GM18951 (cell line): ENCODE measurements around the gene BCL2L12.

Experiments
- POLR2A ChIP-seq: IDR thresholded peaks from 4 replicates; pipeline ENCODE4 v1.6.1; 2011; ENCODE audit warnings: mild to moderate bottlenecking; ENCODE audit not compliant: insufficient read length, insufficient read depth; ENCODE audit errors: extremely low read depth
- in situ Hi-C: fragments of 300-500 bp; cut with MboI; formaldehyde crosslinking; loops from one replicate; pipeline ENCODE4 v1.12.0; 2022; ENCODE audit warnings: low sequenced_read_pairs, mixed read lengths, inconsistent platforms; ENCODE audit not compliant: unreplicated experiment

BCL2L12 gene

GRCh38 chr19:49636233-49636932 is 29.4 kb upstream of the BCL2L12 start:
- in situ Hi-C loops, result no loop called here
- no peak for TF ChIP-seq POLR2A

- TF ChIP-seq POLR2A, result no peak
- in situ Hi-C loops, result no loop called here
These were observed 27.7 kb upstream of the BCL2L12 start for GRCh38 chr19:49637821-49638738.

GRCh38 chr19:49639401-49640112 is 26.2 kb upstream of the BCL2L12 start:
- no peak for TF ChIP-seq POLR2A
- in situ Hi-C loops, result no loop called here

GRCh38 chr19:49640113-49640898 is 25.4 kb upstream of the BCL2L12 start, which contains the start of gene RRAS:
Gene RRAS (minus strand): TSS chr19:49640143. CDS start chr19:49640098, 45 bp downstream.
- TF ChIP-seq POLR2A, result peak; percentile 87
- in situ Hi-C loops, result no loop called here

DNA sequence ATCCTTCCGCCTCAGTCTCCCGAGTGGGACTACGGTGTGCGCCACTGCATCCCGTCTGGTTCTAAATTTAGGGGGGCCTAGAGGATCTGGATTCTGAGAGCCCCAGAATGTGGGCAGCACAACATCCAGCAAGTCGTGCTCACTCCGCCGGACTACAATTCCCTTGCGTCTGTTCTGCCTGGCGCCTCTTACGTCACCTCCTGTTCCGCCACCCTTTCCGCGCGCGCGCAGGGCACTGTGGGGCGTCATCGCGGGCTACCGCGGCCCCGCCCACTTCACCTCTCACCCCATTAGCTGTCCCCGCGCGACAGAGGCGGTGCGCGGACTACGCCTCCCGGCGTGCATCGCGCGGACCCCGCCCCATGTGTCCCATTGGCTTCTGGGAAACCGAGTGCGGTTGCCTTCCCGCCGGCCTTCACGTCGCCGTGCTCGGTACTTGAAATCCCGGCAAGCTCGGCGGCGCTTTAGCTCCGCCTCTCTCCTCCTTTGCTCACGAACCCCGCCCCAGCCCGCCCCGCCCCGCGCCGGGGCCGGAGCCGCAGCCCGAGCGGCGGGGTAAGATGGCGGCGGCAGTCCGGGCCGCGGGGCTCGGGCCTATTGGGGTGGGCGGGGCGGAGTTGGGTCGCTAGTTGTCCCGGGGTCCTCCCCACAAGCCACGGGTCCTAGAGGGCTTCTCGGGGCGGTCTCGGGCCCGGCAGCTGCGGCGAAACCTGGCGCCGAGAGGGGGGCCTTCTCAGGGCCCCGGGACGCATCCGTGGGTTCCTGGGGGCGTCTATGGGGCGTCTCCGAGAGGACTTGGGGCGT is 23.8 kb upstream of the BCL2L12 start, which contains the start of gene SCAF1:
Gene SCAF1, plus strand, starts transcription at position 522 of the 804 bp plus-strand sequence. CDS start 2,818 bp downstream, outside the sequence.
- peak; percentile 44 for TF ChIP-seq POLR2A
- in situ Hi-C loops, result no loop called here

GRCh38 chr19:49642492-49643035 is 23.2 kb upstream of the BCL2L12 start:
- in situ Hi-C loops, result no loop called here
- TF ChIP-seq POLR2A, result no peak

GRCh38 chr19:49643466-49643865 is 22.3 kb upstream of the BCL2L12 start:
- no peak for TF ChIP-seq POLR2A
- in situ Hi-C loops, result no loop called here

GRCh38 chr19:49645592-49645991 is 20.1 kb upstream of the BCL2L12 start:
- TF ChIP-seq POLR2A, result no peak
- in situ Hi-C loops, result no loop called here

GRCh38 chr19:49645995-49646394 is 19.7 kb upstream of the BCL2L12 start:
- TF ChIP-seq POLR2A, result no peak
- in situ Hi-C loops, result no loop called here

DNA sequence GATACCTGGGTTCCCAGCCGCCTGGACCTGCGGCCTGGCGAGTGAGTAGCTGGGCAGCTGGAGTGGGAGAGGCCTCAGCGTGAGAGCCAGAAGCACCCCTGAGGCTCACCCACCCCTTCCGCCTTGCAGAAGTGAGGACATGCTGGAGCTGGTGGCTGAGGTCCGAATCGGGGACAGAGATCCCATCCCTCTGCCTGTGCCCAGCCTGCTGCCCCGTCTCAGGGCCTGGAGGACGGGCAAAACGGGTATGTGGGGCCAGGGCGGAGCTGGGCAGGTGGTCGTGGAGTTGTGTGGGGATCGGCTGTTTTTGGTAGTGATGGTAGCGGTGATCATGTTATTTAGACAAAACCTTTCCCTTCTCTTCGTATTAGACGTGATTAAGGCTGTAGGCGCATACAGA is 19.1 kb upstream of the BCL2L12 start:
- no peak for TF ChIP-seq POLR2A

GRCh38 chr19:49651029-49651819 is 14.5 kb upstream of the BCL2L12 start:
- no peak for TF ChIP-seq POLR2A
- in situ Hi-C loops, result no loop called here

More for the DNA sequence above, 19.1 kb upstream of the BCL2L12 start:
- in situ Hi-C loops, result no loop called here
